OCI-LY3 (cell line): ENCODE results near the gene PKP1.

Experiments used
- CTCF ChIP-seq: fragments of 200-600, 300-600 bp; sonication (generic); IDR thresholded peaks from 2 replicates; pipeline ENCODE4 v1.5.1; 2014; ENCODE audit warnings: antibody characterized with exemption, low read length, low read depth
- EZH2phosphoT487 ChIP-seq: fragments of 200-600 bp; shearing (Covaris generic); IDR thresholded peaks from 2 replicates; pipeline ENCODE4 v1.6.1; 2018; ENCODE audit warnings: antibody characterized with exemption, mixed run types, low read depth

GRCh38 chr1:201371792-201372191 lies 88.5 kb downstream of the PKP1 start:
- no peak for TF ChIP-seq CTCF
- TF ChIP-seq EZH2phosphoT487: no peak
